ENCODE results near the gene TSPAN7. TPM values are rescaled to one million over a fixed set of nuclear protein-coding genes. Genes with fewer than 3 reads are reported as not detected.

TSPAN7 gene
- total and polyA plus RNA-seq, 4 experiments from 2014 or later = 0.47 to 0.92 (median 0.72) TPM; not detected in 1

DNA sequence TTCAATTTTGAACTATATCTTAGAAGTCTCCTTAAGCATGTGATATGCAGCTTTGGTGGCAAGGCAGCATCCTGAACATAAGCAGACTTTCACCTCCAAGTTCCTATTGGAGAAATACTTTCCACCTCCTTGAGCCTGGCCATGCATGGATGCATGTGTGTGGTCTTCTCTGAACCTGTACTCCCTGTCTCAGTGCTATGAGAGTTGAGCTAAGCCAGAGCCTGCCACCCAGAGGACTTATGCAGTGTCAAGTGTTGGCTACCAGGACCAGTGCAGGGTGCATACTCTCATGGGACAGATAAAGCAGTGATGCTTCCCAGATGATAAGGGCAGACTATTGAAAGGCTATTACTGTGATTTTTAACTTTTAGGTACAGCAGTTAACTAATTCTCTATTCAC lies 105.6 kb downstream of the TSPAN7 start:
- H3K9me3 Mint-ChIP-seq = no peaks in the 10 kb centered on the region
- no peaks in the 10 kb centered on the region for H3K36me3 Mint-ChIP-seq
- ChIA-PET POLR2A (ENCODE audit: partially characterized antibody) (no interaction called here), CTCF (ENCODE audit: partially characterized antibody) (interaction anchor here (0.5 kb wide), 1 partner anchor 53 kb away, joined by 3 read pairs; no protein-coding TSS in a partner anchor)
- Histone ChIP-seq H3K36me3 (ENCODE audit: insufficient read depth, low read length) (no peaks in the 10 kb centered on the region), H3K4me3 (ENCODE audit: low read length in 2 of 2) (no peak overlapping the region), H3K4me1 (ENCODE audit: insufficient read depth, low read length) (peaks cover 7% of the 10 kb centered on the region), H3K27ac (ENCODE audit: low read depth, low read length) (no peak overlapping the region), H3K27me3 (ENCODE audit: insufficient read depth, low read length) (no peaks in the 10 kb centered on the region), H3K9me3 (ENCODE audit: control insufficient read depth in 1 of 2, low read length in 2 of 2) (no peaks in the 10 kb centered on the region)
- H3K27me3 Mint-ChIP-seq = no peaks in the 10 kb centered on the region
- intact Hi-C loops (cut with micrococcal nuclease) = loop anchor here (10.0 kb wide), 1 partner anchor 88 kb away; no protein-coding TSS in a partner anchor
- H3K4me3 Mint-ChIP-seq = no peak overlapping the region
- DNase-seq = no peak
- H3K4me1 Mint-ChIP-seq = peaks cover 4 to 6% (median 4%) of the 10 kb centered on the region in 4 donors
- H3K27ac Mint-ChIP-seq = peak overlapping the region in 1 of 7 donors; percentile 22

DNA sequence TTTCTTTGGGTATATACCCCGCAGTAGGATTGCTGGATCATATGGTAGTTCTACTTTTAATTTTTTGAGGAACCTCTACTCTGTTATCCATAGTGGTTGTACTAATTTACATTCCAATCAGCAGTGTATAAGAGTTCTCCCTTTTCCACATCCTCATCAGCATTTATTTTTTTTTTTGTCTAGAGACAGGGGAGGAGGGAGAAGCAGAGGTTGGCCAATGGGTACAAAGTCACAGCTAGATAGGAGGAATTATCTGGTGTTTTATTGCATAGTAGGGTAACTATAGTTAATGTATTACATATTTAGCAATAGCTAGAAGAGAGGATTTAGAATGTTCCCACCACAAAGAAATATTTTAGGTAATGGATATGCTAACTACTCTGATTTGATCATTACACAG lies 107.4 kb downstream of the TSPAN7 start:
- Histone ChIP-seq H3K4me3 (ENCODE audit: low read length in 2 of 2) (no peak overlapping the region), H3K9me3 (ENCODE audit: control insufficient read depth in 1 of 2, low read length in 2 of 2) (no peaks in the 10 kb centered on the region), H3K27me3 (ENCODE audit: insufficient read depth, low read length) (no peaks in the 10 kb centered on the region), H3K27ac (ENCODE audit: low read depth, low read length) (no peak overlapping the region), H3K4me1 (ENCODE audit: insufficient read depth, low read length) (peaks cover 7% of the 10 kb centered on the region), H3K36me3 (ENCODE audit: insufficient read depth, low read length) (no peaks in the 10 kb centered on the region)
- no peak overlapping the region for H3K4me3 Mint-ChIP-seq
- DNase-seq = no peak
- H3K27ac Mint-ChIP-seq = no peak overlapping the region
- ChIA-PET POLR2A (ENCODE audit: partially characterized antibody) (no interaction called here), CTCF (ENCODE audit: partially characterized antibody) (interaction anchor here (1.0 kb wide), 1 partner anchor 483 kb away, joined by 3 read pairs; no protein-coding TSS in a partner anchor)
- peaks cover 4 to 6% (median 4%) of the 10 kb centered on the region in 4 donors for H3K4me1 Mint-ChIP-seq
- no peaks in the 10 kb centered on the region for H3K9me3 Mint-ChIP-seq
- no peaks in the 10 kb centered on the region for H3K27me3 Mint-ChIP-seq
- no peaks in the 10 kb centered on the region for H3K36me3 Mint-ChIP-seq
- intact Hi-C loops (cut with micrococcal nuclease) = loop anchor here (10.0 kb wide), 1 partner anchor 86 kb away; no protein-coding TSS in a partner anchor

DNA sequence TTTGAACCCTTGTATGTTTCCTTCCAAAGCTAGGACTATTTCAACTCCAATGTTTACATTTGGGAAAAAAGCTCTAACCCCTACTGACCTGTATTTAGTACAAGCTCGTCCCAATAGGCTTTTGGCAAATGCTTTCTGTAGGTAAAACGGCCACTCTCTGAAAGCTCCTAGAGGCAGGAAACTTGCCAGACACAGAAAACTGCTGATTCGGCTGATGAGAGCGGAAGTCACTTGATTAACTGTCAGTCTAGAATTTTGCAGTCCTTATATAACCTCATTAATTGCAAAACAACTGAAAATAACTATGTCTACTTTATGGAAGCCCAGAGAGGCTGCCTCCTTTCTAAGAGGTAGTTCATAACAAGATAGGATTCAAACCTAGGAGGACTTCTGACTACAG lies 108.1 kb downstream of the TSPAN7 start:
- intact Hi-C loops (cut with micrococcal nuclease) = loop anchor here (10.0 kb wide), 1 partner anchor 85 kb away; no protein-coding TSS in a partner anchor
- Histone ChIP-seq H3K27ac (ENCODE audit: low read depth, low read length) (no peak overlapping the region), H3K4me1 (ENCODE audit: insufficient read depth, low read length) (peaks cover 7% of the 10 kb centered on the region), H3K9me3 (ENCODE audit: control insufficient read depth in 1 of 2, low read length in 2 of 2) (no peaks in the 10 kb centered on the region), H3K36me3 (ENCODE audit: insufficient read depth, low read length) (no peaks in the 10 kb centered on the region), H3K27me3 (ENCODE audit: insufficient read depth, low read length) (no peaks in the 10 kb centered on the region), H3K4me3 (ENCODE audit: low read length in 2 of 2) (no peak overlapping the region)
- Mint-ChIP-seq H3K4me3 (no peak overlapping the region), H3K27ac (peak overlapping the region in 3 of 7 donors; percentile 17 to 85 (median 53)), H3K36me3 (no peaks in the 10 kb centered on the region), H3K27me3 (no peaks in the 10 kb centered on the region), H3K9me3 (no peaks in the 10 kb centered on the region), H3K4me1 (peaks cover 4 to 6% (median 4%) of the 10 kb centered on the region in 4 donors)
- ChIA-PET POLR2A (ENCODE audit: partially characterized antibody) (no interaction called here), CTCF (ENCODE audit: partially characterized antibody) (interaction anchor here (1.0 kb wide), 1 partner anchor 482 kb away, joined by 3 read pairs; no protein-coding TSS in a partner anchor)
- DNase-seq = peak; percentile 12 to 39 (median 15)

DNA sequence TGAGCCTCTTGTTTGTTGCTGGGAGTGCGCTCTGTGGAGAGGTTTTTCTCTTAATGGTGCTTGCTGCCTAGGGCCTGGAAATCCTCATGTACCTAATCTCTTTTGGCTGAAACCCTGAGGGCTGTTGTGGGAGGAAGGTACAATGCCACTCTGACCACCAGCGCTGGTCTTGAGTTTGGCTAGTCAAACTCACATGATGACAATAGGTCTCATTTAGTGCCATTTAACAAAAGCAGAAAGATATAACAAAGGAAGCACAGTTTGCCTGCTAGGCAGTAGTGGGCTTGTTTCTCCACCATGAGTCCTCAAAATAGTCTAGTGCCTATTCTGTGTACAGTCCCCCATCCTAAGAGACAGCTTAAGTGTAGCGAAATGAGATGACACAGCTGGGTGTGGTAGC lies 111.3 kb downstream of the TSPAN7 start:
- Mint-ChIP-seq H3K4me1 (peaks cover 4 to 6% (median 4%) of the 10 kb centered on the region in 4 donors), H3K9me3 (no peaks in the 10 kb centered on the region), H3K36me3 (no peaks in the 10 kb centered on the region), H3K4me3 (no peak overlapping the region), H3K27ac (no peak overlapping the region), H3K27me3 (no peaks in the 10 kb centered on the region)
- Histone ChIP-seq H3K27ac (ENCODE audit: low read depth, low read length) (no peak overlapping the region), H3K4me1 (ENCODE audit: insufficient read depth, low read length) (peaks cover 7% of the 10 kb centered on the region), H3K9me3 (ENCODE audit: control insufficient read depth in 1 of 2, low read length in 2 of 2) (no peaks in the 10 kb centered on the region), H3K36me3 (ENCODE audit: insufficient read depth, low read length) (no peaks in the 10 kb centered on the region), H3K27me3 (ENCODE audit: insufficient read depth, low read length) (no peaks in the 10 kb centered on the region), H3K4me3 (ENCODE audit: low read length in 2 of 2) (no peak overlapping the region)
- POLR2A ChIA-PET (ENCODE audit: partially characterized antibody) = no interaction called here
- CTCF ChIA-PET (ENCODE audit: partially characterized antibody) = interaction anchor here (0.9 kb wide), 1 partner anchor 47 kb away, joined by 4 read pairs; no protein-coding TSS in a partner anchor
- intact Hi-C loops (cut with micrococcal nuclease) = no loop called here
- no peak for DNase-seq

DNA sequence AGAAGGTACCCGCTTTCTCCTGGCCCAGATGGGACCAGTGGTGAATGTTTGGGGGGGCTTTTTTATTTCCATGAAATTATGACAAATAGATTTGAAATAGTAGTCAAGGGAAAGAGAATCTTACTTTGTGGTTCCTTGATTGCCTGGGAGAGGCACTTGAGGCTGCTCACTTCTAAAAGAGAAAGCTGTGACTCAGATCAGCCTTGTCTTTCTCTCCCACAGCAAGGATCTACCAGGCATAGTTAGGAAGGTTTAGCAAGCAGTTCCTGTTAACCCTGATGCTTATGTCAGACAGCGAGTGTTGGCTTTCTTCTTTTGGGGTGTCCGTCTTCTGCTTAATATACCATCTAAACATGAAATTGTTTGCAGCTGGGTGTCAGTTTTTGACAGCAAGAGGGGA lies 114.5 kb downstream of the TSPAN7 start:
- Histone ChIP-seq H3K4me3 (ENCODE audit: low read length in 2 of 2) (no peak overlapping the region), H3K4me1 (ENCODE audit: insufficient read depth, low read length) (no peaks in the 10 kb centered on the region), H3K27ac (ENCODE audit: low read depth, low read length) (no peak overlapping the region), H3K9me3 (ENCODE audit: control insufficient read depth in 1 of 2, low read length in 2 of 2) (no peaks in the 10 kb centered on the region), H3K36me3 (ENCODE audit: insufficient read depth, low read length) (no peaks in the 10 kb centered on the region), H3K27me3 (ENCODE audit: insufficient read depth, low read length) (no peaks in the 10 kb centered on the region)
- Mint-ChIP-seq H3K4me3 (no peak overlapping the region), H3K4me1 (peaks cover 0 to 1% (median 0%) of the 10 kb centered on the region in 4 donors), H3K36me3 (no peaks in the 10 kb centered on the region), H3K9me3 (no peaks in the 10 kb centered on the region), H3K27ac (no peak overlapping the region), H3K27me3 (no peaks in the 10 kb centered on the region)
- no peak for DNase-seq
- intact Hi-C loops (cut with micrococcal nuclease) = no loop called here
- POLR2A ChIA-PET (ENCODE audit: partially characterized antibody) = no interaction called here
- CTCF ChIA-PET (ENCODE audit: partially characterized antibody) = no interaction called here

DNA sequence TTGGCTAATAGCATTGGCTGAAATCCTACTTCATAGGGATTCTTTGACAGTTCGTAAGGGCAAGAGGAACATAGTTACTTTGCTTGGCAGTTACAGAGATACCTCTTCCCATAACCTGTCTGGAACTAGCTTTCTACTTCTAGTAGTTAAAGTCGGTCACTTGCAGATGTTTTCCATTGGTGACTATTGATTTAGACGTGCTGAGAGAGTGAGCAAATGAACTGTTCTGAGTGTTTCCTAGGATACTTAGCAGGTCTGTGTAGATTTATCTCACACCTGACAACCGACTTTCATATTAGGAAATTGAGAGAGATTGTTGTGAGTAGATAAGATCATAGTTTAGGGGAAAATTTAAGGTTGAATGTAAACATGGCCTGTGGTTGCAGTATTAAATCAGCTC lies 116.8 kb downstream of the TSPAN7 start:
- no peak overlapping the region for H3K4me3 ChIP-seq (ENCODE audit: low read length in 2 of 2)
- H3K9me3 Mint-ChIP-seq = no peaks in the 10 kb centered on the region
- no peak overlapping the region for H3K27ac ChIP-seq (ENCODE audit: low read depth, low read length)
- ChIA-PET POLR2A (ENCODE audit: partially characterized antibody) (no interaction called here), CTCF (ENCODE audit: partially characterized antibody) (no interaction called here)
- H3K27me3 ChIP-seq (ENCODE audit: insufficient read depth, low read length) = no peaks in the 10 kb centered on the region
- no peaks in the 10 kb centered on the region for H3K27me3 Mint-ChIP-seq
- intact Hi-C loops (cut with micrococcal nuclease) = no loop called here
- no peaks in the 10 kb centered on the region for H3K9me3 ChIP-seq (ENCODE audit: control insufficient read depth in 1 of 2, low read length in 2 of 2)
- H3K36me3 Mint-ChIP-seq = no peaks in the 10 kb centered on the region
- H3K4me1 ChIP-seq (ENCODE audit: insufficient read depth, low read length) = no peaks in the 10 kb centered on the region
- DNase-seq = no peak
- H3K4me3 Mint-ChIP-seq = no peak overlapping the region
- no peaks in the 10 kb centered on the region for H3K36me3 ChIP-seq (ENCODE audit: insufficient read depth, low read length)
- no peaks in the 10 kb centered on the region for H3K4me1 Mint-ChIP-seq
- no peak overlapping the region for H3K27ac Mint-ChIP-seq

DNA sequence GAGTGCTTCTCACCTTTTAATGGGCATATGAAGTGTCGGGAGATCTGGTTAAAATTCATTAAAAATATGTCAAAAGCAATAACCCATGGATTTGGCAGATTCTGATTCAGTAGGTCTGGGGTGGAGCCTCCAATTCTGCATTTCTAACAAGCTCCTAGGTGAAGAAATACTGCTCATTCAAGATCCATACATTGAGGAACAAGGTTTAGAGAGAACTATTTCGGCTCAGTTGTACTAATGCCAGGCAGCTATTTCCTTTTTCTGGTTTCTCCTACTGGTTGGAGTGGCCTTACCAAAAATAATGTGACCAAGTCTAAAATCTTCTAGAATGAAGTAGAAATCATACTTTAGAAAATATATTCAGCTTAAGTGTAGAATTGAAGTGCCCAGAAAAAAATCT lies 117.5 kb downstream of the TSPAN7 start:
- H3K4me1 Mint-ChIP-seq = no peaks in the 10 kb centered on the region
- Histone ChIP-seq H3K27ac (ENCODE audit: low read depth, low read length) (no peak overlapping the region), H3K4me1 (ENCODE audit: insufficient read depth, low read length) (no peaks in the 10 kb centered on the region), H3K4me3 (ENCODE audit: low read length in 2 of 2) (no peak overlapping the region), H3K27me3 (ENCODE audit: insufficient read depth, low read length) (no peaks in the 10 kb centered on the region), H3K36me3 (ENCODE audit: insufficient read depth, low read length) (no peaks in the 10 kb centered on the region), H3K9me3 (ENCODE audit: control insufficient read depth in 1 of 2, low read length in 2 of 2) (no peaks in the 10 kb centered on the region)
- H3K36me3 Mint-ChIP-seq = no peaks in the 10 kb centered on the region
- intact Hi-C loops (cut with micrococcal nuclease) = no loop called here
- POLR2A ChIA-PET (ENCODE audit: partially characterized antibody) = no interaction called here
- H3K4me3 Mint-ChIP-seq = no peak overlapping the region
- no peak overlapping the region for H3K27ac Mint-ChIP-seq
- H3K9me3 Mint-ChIP-seq = no peaks in the 10 kb centered on the region
- no peaks in the 10 kb centered on the region for H3K27me3 Mint-ChIP-seq
- DNase-seq = no peak
- CTCF ChIA-PET (ENCODE audit: partially characterized antibody) = interaction anchor here (1.4 kb wide), 1 partner anchor 14 kb away, joined by 3 read pairs; no protein-coding TSS in a partner anchor

Data from CD4-positive, alpha-beta memory T cell (primary cell).